Cardiac fibroblast (primary cell): ENCODE results near the gene LACTBL1.

Experiments
- DNase-seq, 2 donors: peaks; one replicate each; pipeline versions ENCODE4 v3.0.0 to v3.0.0-alpha.2; 2010; ENCODE audit warnings: low read depth in 2 of 2
- H3K4me3 ChIP-seq, 2 donors: replicated peaks in 1 of 2; 1 replicate in 1 of 2; 2 replicates in 1 of 2; pipeline ENCODE4 v1.5.1; 2011; ENCODE audit warnings: low read depth in 2 of 2, low read length in 2 of 2, mild to moderate bottlenecking in 2 of 2, moderate library complexity in 1 of 2
- TF ChIP-seq, protein P1 (sequence below): IDR thresholded peaks from one replicate; pipeline ENCODE4 v1.5.1; 2011; ENCODE audit warnings: low read depth, mild to moderate bottlenecking, low read length, inconsistent platforms

Gene LACTBL1

GRCh38 chr1:22975694-22976093 lies 3.0 kb upstream of the LACTBL1 start:
- H3K4me3 ChIP-seq = no peak overlapping the region
- DNase-seq = peak; percentile 21 to 46
- TF ChIP-seq, protein P1, sequence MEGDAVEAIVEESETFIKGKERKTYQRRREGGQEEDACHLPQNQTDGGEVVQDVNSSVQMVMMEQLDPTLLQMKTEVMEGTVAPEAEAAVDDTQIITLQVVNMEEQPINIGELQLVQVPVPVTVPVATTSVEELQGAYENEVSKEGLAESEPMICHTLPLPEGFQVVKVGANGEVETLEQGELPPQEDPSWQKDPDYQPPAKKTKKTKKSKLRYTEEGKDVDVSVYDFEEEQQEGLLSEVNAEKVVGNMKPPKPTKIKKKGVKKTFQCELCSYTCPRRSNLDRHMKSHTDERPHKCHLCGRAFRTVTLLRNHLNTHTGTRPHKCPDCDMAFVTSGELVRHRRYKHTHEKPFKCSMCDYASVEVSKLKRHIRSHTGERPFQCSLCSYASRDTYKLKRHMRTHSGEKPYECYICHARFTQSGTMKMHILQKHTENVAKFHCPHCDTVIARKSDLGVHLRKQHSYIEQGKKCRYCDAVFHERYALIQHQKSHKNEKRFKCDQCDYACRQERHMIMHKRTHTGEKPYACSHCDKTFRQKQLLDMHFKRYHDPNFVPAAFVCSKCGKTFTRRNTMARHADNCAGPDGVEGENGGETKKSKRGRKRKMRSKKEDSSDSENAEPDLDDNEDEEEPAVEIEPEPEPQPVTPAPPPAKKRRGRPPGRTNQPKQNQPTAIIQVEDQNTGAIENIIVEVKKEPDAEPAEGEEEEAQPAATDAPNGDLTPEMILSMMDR = no peak

GRCh38 chr1:22971611-22972405 lies 858 bp downstream of the LACTBL1 start:
- TF ChIP-seq, protein P1 = no peak
- H3K4me3 ChIP-seq = no peak overlapping the region
- DNase-seq = peak; percentile 11 to 17

GRCh38 chr1:22971161-22971560 lies 1.5 kb downstream of the LACTBL1 start:
- TF ChIP-seq, protein P1 = no peak

DNA sequence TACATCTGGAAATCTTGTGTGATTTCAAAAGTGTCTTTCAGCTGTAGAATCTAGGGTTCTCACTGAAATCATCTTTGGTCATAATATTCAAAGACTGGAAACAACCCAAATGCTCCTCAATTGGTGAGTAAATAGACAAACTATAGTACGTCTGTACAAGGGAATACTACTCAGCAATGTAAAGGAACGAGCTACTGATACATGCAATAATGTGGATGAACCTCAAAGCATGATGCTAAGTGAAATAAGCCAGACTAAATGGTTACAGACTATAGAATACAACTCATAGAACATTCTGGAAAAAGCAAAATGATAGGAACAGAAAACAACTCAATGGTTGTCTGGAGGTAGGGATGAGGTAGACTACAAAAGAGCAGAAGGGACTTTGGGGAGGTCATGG lies 2.6 kb downstream of the LACTBL1 start:
- TF ChIP-seq, protein P1 = no peak
- no peak for DNase-seq
- no peak overlapping the region for H3K4me3 ChIP-seq

More at GRCh38 chr1:22971161-22971560, 1.5 kb downstream of the LACTBL1 start:
- no peak overlapping the region for H3K4me3 ChIP-seq
- DNase-seq = no peak

DNA sequence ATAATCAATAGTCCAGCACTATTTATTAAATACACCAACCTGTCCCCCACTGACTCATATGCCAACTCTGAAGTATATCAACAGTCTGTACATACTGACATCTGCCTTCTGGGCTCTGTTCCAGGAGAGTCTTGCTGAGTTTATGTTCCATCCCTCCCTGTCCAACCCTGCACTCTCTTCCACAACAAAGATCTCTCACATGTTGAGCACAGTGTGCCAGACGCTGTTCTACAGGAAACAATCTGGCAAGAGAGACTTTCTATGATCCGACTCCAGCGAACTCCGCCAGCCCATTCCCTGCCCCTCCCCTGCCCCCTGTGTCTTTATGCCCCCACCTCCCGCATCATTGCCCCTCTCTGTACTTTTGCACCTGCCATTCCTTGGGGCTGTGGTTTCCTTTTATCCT lies 3.4 kb downstream of the LACTBL1 start:
- TF ChIP-seq, protein P1 = no peak
- peak; percentile 73 to 87 for DNase-seq
- H3K4me3 ChIP-seq = no peak overlapping the region

- H3K4me3 ChIP-seq = no peak overlapping the region
- DNase-seq = no peak
- TF ChIP-seq, protein P1 = no peak
Measured at GRCh38 chr1:22967833-22968232, 4.8 kb downstream of the LACTBL1 start.

DNA sequence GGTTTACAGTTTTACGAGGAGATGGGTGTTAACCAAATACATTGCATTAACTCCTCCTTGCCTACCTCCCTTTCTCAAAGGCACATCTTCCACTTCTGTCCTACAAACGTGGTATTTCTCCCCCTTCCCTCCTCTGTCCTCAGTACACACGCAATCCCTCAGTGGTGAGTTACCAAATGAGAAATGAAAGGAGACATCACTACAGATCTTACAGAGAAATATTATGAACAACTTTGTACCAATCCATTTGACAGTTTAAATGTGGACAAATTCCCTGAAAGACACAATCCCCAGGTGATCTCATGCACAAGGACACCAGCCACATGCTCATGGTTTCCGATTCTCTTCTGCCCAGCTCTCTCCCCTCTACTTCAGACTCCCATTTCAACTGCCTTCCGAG lies 6.4 kb downstream of the LACTBL1 start:
- TF ChIP-seq, protein P1 = no peak

More for the DNA sequence above, 6.4 kb downstream of the LACTBL1 start:
- no peak for DNase-seq
- H3K4me3 ChIP-seq = no peak overlapping the region
